BLaER1 treated with 17β-estradiol and CSF1 and Interleukin-3, amounts not matched to agents 10 nM and 100 nM (cell line): ENCODE measurements around the gene LARP4B.

Experiments
- H3K27ac ChIP-seq, 11 experiments: shearing (Covaris generic); formaldehyde crosslinking; 2 replicates each; pipeline ENCODE4 v1.8.1; 2022
- H3K27me3 ChIP-seq, 11 experiments: shearing (Covaris generic); formaldehyde crosslinking; 2 replicates each; pipeline ENCODE4 v1.8.1; 2022
- H3K36me3 ChIP-seq, 11 experiments: shearing (Covaris generic); formaldehyde crosslinking; 2 replicates each; pipeline ENCODE4 v1.8.1; 2022
- H3K4me1 ChIP-seq, 10 experiments: shearing (Covaris generic); formaldehyde crosslinking; 2 replicates each; pipeline ENCODE4 v1.8.1; 2022
- H3K4me2 ChIP-seq, 11 experiments: shearing (Covaris generic); formaldehyde crosslinking; 2 replicates each; pipeline ENCODE4 v1.8.1; 2022
- H3K4me3 ChIP-seq, 10 experiments: shearing (Covaris generic); formaldehyde crosslinking; 2 replicates each; pipeline ENCODE4 v1.8.1; 2022
- H3K9ac ChIP-seq, 11 experiments: shearing (Covaris generic); formaldehyde crosslinking; 2 replicates each; pipeline ENCODE4 v1.8.1; 2022
- H3K9me3 ChIP-seq, 11 experiments: shearing (Covaris generic); formaldehyde crosslinking; replicated peaks in 1 of 11; 2 replicates each; pipeline ENCODE4 v1.8.1; 2022
- H4K20me1 ChIP-seq, 11 experiments: shearing (Covaris generic); formaldehyde crosslinking; 2 replicates each; pipeline ENCODE4 v1.8.1; 2022
- Cebpa-rat ChIP-seq, 11 experiments: shearing (Covaris generic); IDR thresholded peaks; 2 replicates each; pipeline ENCODE4 v1.8.1; 2022

Gene LARP4B

GRCh38 chr10:784403-785088, 147.0 kb downstream of the LARP4B start:
- TF ChIP-seq Cebpa-rat (IDR thresholded peaks at IDR 0.05) = no peak
- Histone ChIP-seq H3K9me3 (peaks cover 10 to 23% (median 20%) of the 10 kb centered on the region in 11 experiments; a peak in 19 of 22 replicates), H3K36me3 (no peaks in the 10 kb centered on the region), H3K4me2 (peak overlapping the region; percentile 66 to 95 (median 80)), H3K27ac (0 out of 22 replicates have a peak overlapping the region, but pooled peaks of 1 of the 11 experiments have one; percentile 1), H3K9ac (peak overlapping the region in 7 of 11 experiments; percentile 34 to 53 (median 40); a peak in 8 of 22 replicates), H4K20me1 (peaks cover 0 to 60% (median 19%) of the 10 kb centered on the region in 11 experiments; a peak in 15 of 22 replicates), H3K4me3 (peak overlapping the region in 9 of 10 experiments; percentile 34 to 60 (median 45); a peak in 15 of 20 replicates), H3K27me3 (peaks cover 26 to 76% (median 61%) of the 10 kb centered on the region in 11 experiments), H3K4me1 (peaks cover 5 to 29% (median 25%) of the 10 kb centered on the region in 10 experiments; a peak in 16 of 20 replicates)

GRCh38 chr10:782751-783648, 148.5 kb downstream of the LARP4B start:
- Histone ChIP-seq H4K20me1 (peaks cover 0 to 49% (median 17%) of the 10 kb centered on the region in 11 experiments; a peak in 14 of 22 replicates), H3K4me2 (no peak overlapping the region), H3K9me3 (peaks cover 15 to 32% (median 25%) of the 10 kb centered on the region in 11 experiments; a peak in 20 of 22 replicates), H3K4me3 (no peak overlapping the region), H3K27ac (no peak overlapping the region), H3K4me1 (peaks cover 5 to 20% (median 14%) of the 10 kb centered on the region in 10 experiments; a peak in 15 of 20 replicates), H3K9ac (no peak overlapping the region), H3K36me3 (no peaks in the 10 kb centered on the region), H3K27me3 (peaks cover 23 to 74% (median 47%) of the 10 kb centered on the region in 11 experiments)
- TF ChIP-seq Cebpa-rat (IDR thresholded peaks at IDR 0.05) = no peak

GRCh38 chr10:780536-781524, 150.7 kb downstream of the LARP4B start:
- H3K9me3 ChIP-seq = peaks cover 15 to 32% (median 26%) of the 10 kb centered on the region in 11 experiments; a peak in 20 of 22 replicates
- H3K36me3 ChIP-seq = no peaks in the 10 kb centered on the region
- H4K20me1 ChIP-seq = peaks cover 0 to 45% (median 15%) of the 10 kb centered on the region in 11 experiments; a peak in 14 of 22 replicates
- no peak overlapping the region for H3K4me2 ChIP-seq
- no peak for TF ChIP-seq Cebpa-rat (IDR thresholded peaks at IDR 0.05)
- no peak overlapping the region for H3K4me3 ChIP-seq
- H3K4me1 ChIP-seq = peaks cover 6 to 26% (median 18%) of the 10 kb centered on the region in 10 experiments
- H3K9ac ChIP-seq = no peak overlapping the region
- H3K27me3 ChIP-seq = peaks cover 21 to 71% (median 37%) of the 10 kb centered on the region in 11 experiments
- no peak overlapping the region for H3K27ac ChIP-seq

- Histone ChIP-seq H3K9me3 (peaks cover 15 to 32% (median 26%) of the 10 kb centered on the region in 11 experiments; a peak in 20 of 22 replicates), H3K4me1 (peaks cover 12 to 27% (median 19%) of the 10 kb centered on the region in 10 experiments), H3K4me2 (no peak overlapping the region), H4K20me1 (peaks cover 0 to 52% (median 5%) of the 10 kb centered on the region in 11 experiments; a peak in 12 of 22 replicates), H3K27ac (no peak overlapping the region), H3K36me3 (no peaks in the 10 kb centered on the region), H3K27me3 (peaks cover 4 to 74% (median 19%) of the 10 kb centered on the region in 11 experiments; a peak in 18 of 22 replicates), H3K9ac (no peak overlapping the region), H3K4me3 (no peak overlapping the region)
- TF ChIP-seq Cebpa-rat (IDR thresholded peaks at IDR 0.05) = no peak
Observed at GRCh38 chr10:778626-779330, 152.7 kb downstream of the LARP4B start.

GRCh38 chr10:777913-778479, 153.5 kb downstream of the LARP4B start:
- no peaks in the 10 kb centered on the region for H3K36me3 ChIP-seq

GRCh38 chr10:776772-777171, 154.7 kb downstream of the LARP4B start:
- peaks cover 12 to 27% (median 19%) of the 10 kb centered on the region in 10 experiments for H3K4me1 ChIP-seq

More at GRCh38 chr10:777913-778479, 153.5 kb downstream of the LARP4B start:
- H3K27ac ChIP-seq = no peak overlapping the region
- H3K9ac ChIP-seq = no peak overlapping the region
- TF ChIP-seq Cebpa-rat (IDR thresholded peaks at IDR 0.05) = no peak
- H3K4me2 ChIP-seq = peak overlapping the region in 2 of 11 experiments; percentile 22 to 23; a peak in 1 of 22 replicates
- H3K27me3 ChIP-seq = peaks cover 0 to 75% (median 12%) of the 10 kb centered on the region in 11 experiments; a peak in 14 of 22 replicates
- peaks cover 0 to 47% (median 0%) of the 10 kb centered on the region in 11 experiments; a peak in 9 of 22 replicates for H4K20me1 ChIP-seq
- H3K9me3 ChIP-seq = peaks cover 15 to 32% (median 26%) of the 10 kb centered on the region in 11 experiments; a peak in 20 of 22 replicates
- no peak overlapping the region for H3K4me3 ChIP-seq
- H3K4me1 ChIP-seq = peaks cover 12 to 27% (median 19%) of the 10 kb centered on the region in 10 experiments

More at GRCh38 chr10:776772-777171, 154.7 kb downstream of the LARP4B start:
- TF ChIP-seq Cebpa-rat (IDR thresholded peaks at IDR 0.05) = no peak
- Histone ChIP-seq H3K4me2 (peak overlapping the region in 3 of 11 experiments; percentile 11 to 29 (median 18); a peak in 3 of 22 replicates), H3K27me3 (peaks cover 0 to 75% (median 6%) of the 10 kb centered on the region in 11 experiments; a peak in 10 of 22 replicates), H3K9me3 (peaks cover 15 to 32% (median 26%) of the 10 kb centered on the region in 11 experiments; a peak in 20 of 22 replicates), H3K27ac (no peak overlapping the region), H3K36me3 (no peaks in the 10 kb centered on the region), H3K4me3 (no peak overlapping the region), H3K9ac (no peak overlapping the region), H4K20me1 (peaks cover 0 to 43% (median 0%) of the 10 kb centered on the region in 11 experiments; a peak in 7 of 22 replicates)
